ENCODE measurements around the gene OR2J1. TPM values are rescaled to one million over a fixed set of nuclear protein-coding genes. Genes with fewer than 3 reads are reported as not detected.
"Not testable (repeated sequence)": the region's sequence is repeated elsewhere in the genome, so short reads cannot be mapped to it uniquely, and the experiment has no call there.

Gene OR2J1
- polyA plus RNA-seq, 4 donors, result not detected

GRCh38 chr6:29142309-29142708 is 43.0 kb downstream of the OR2J1 start:
- Histone ChIP-seq H3K27ac (ENCODE audit: low read depth in 1 of 3, low read length in 2 of 3) (no peak overlapping the region), H3K36me3 (ENCODE audit: control insufficient read depth in 3 of 3, insufficient read depth in 2 of 3, low read depth in 1 of 3, low read length in 3 of 3) (no peaks in the 10 kb centered on the region), H3K4me1 (ENCODE audit: control insufficient read depth in 3 of 3, insufficient read depth in 2 of 3, low read depth in 1 of 3, low read length in 2 of 3) (no peaks in the 10 kb centered on the region), H3K9me3 (ENCODE audit: control insufficient read depth in 2 of 2, insufficient read depth in 1 of 2, low read depth in 1 of 2, low read length in 1 of 2) (no peaks in the 10 kb centered on the region), H3K27me3 (ENCODE audit: control insufficient read depth in 3 of 3, insufficient read depth in 3 of 3, low read length in 3 of 3) (peaks cover 0 to 3% (median 0%) of the 10 kb centered on the region in 3 donors), H3K4me3 (ENCODE audit: low read depth in 1 of 3, low read length in 3 of 3) (no peak overlapping the region)
- FAIRE-seq, result no peak
- no peak for DNase-seq

- no peaks in the 10 kb centered on the region for H3K36me3 ChIP-seq (ENCODE audit: control insufficient read depth in 3 of 3, insufficient read depth in 2 of 3, low read depth in 1 of 3, low read length in 3 of 3)
- WGBS, 3 donors, result 43 to 59% (median 44%) methylated on average over 2 of the region's 2 CpGs
- no peaks in the 10 kb centered on the region for H3K27me3 ChIP-seq (ENCODE audit: control insufficient read depth in 3 of 3, insufficient read depth in 3 of 3, low read length in 3 of 3)
- no peaks in the 10 kb centered on the region for H3K9me3 ChIP-seq (ENCODE audit: control insufficient read depth in 2 of 2, insufficient read depth in 1 of 2, low read depth in 1 of 2, low read length in 1 of 2)
- H3K4me1 ChIP-seq (ENCODE audit: control insufficient read depth in 3 of 3, insufficient read depth in 2 of 3, low read depth in 1 of 3, low read length in 2 of 3), result no peaks in the 10 kb centered on the region
- FAIRE-seq, result no peak
- H3K4me3 ChIP-seq (ENCODE audit: low read depth in 1 of 3, low read length in 3 of 3), result no peak overlapping the region
- no peak overlapping the region for H3K27ac ChIP-seq (ENCODE audit: low read depth in 1 of 3, low read length in 2 of 3)
- no peak for DNase-seq
Observed at GRCh38 chr6:29146179-29146578, 46.9 kb downstream of the OR2J1 start.

- Histone ChIP-seq H3K36me3 (ENCODE audit: control insufficient read depth in 3 of 3, insufficient read depth in 2 of 3, low read depth in 1 of 3, low read length in 3 of 3) (no peaks in the 10 kb centered on the region), H3K4me1 (ENCODE audit: control insufficient read depth in 3 of 3, insufficient read depth in 2 of 3, low read depth in 1 of 3, low read length in 2 of 3) (no peaks in the 10 kb centered on the region), H3K27me3 (ENCODE audit: control insufficient read depth in 3 of 3, insufficient read depth in 3 of 3, low read length in 3 of 3) (no peaks in the 10 kb centered on the region), H3K27ac (ENCODE audit: low read depth in 1 of 3, low read length in 2 of 3) (no peak overlapping the region), H3K4me3 (ENCODE audit: low read depth in 1 of 3, low read length in 3 of 3) (no peak overlapping the region), H3K9me3 (ENCODE audit: control insufficient read depth in 2 of 2, insufficient read depth in 1 of 2, low read depth in 1 of 2, low read length in 1 of 2) (no peaks in the 10 kb centered on the region)
- DNase-seq (no peak), FAIRE-seq (no peak)
- WGBS, 3 donors, result 92 to 94% (median 93%) methylated on average over 3 of the region's 3 CpGs
Observed at GRCh38 chr6:29147074-29147473, 47.8 kb downstream of the OR2J1 start.

GRCh38 chr6:29149444-29149843 is 50.2 kb downstream of the OR2J1 start:
- H3K4me3 ChIP-seq (ENCODE audit: low read depth in 1 of 3, low read length in 3 of 3); DNase-seq; H3K27ac ChIP-seq (ENCODE audit: low read depth in 1 of 3, low read length in 2 of 3); H3K4me1 ChIP-seq (ENCODE audit: control insufficient read depth in 3 of 3, insufficient read depth in 2 of 3, low read depth in 1 of 3, low read length in 2 of 3); H3K9me3 ChIP-seq (ENCODE audit: control insufficient read depth in 2 of 2, insufficient read depth in 1 of 2, low read depth in 1 of 2, low read length in 1 of 2); H3K36me3 ChIP-seq (ENCODE audit: control insufficient read depth in 3 of 3, insufficient read depth in 2 of 3, low read depth in 1 of 3, low read length in 3 of 3); H3K27me3 ChIP-seq (ENCODE audit: control insufficient read depth in 3 of 3, insufficient read depth in 3 of 3, low read length in 3 of 3); FAIRE-seq: not testable (repeated sequence)
- WGBS, 3 donors, result 73 to 81% (median 76%) methylated on average over 3 of the region's 3 CpGs

Other genes with a start within 250 kb of the OR2J1 start
- 10 to 100 TPM; 30.5 to 63.8 (median 36.7) TPM for gene TRIM27, start 175.5 kb upstream of the OR2J1 start, polyA plus RNA-seq
- gene ZNF311, start 94.2 kb upstream of the OR2J1 start, polyA plus RNA-seq, result 1 to 10 TPM in 2 of 4 donors, under 1 TPM in 2; 0.27 to 4.1 (median 0.86) TPM
- not detected for gene OR2W1, start 54.3 kb upstream of the OR2J1 start, polyA plus RNA-seq
- gene OR2B3, start 12.2 kb upstream of the OR2J1 start, polyA plus RNA-seq, result not detected
- not detected for gene OR2J3, start 8.6 kb downstream of the OR2J1 start, polyA plus RNA-seq
- gene OR2J2, start 71.4 kb downstream of the OR2J1 start, polyA plus RNA-seq, result not detected
- gene OR14J1, start 202.2 kb downstream of the OR2J1 start, polyA plus RNA-seq, result under 1 TPM in 1 of 4 donors, not detected in 3; under 0.01 TPM